OCI-LY7 (cell line): ENCODE measurements around the gene CIAO3.

ENCODE experiments used
- CTCF ChIP-seq: fragments of 200-600 bp; sonication (generic); conservative IDR thresholded peaks from 2 replicates; pipeline ENCODE4 v1.5.1; 2014; ENCODE audit warnings: mild to moderate bottlenecking, antibody characterized with exemption, low read length, moderate library complexity, mixed read lengths
- EZH2phosphoT487 ChIP-seq: fragments of 200-600 bp; sonication (generic); IDR thresholded peaks from 2 replicates; pipeline ENCODE4 v1.6.1; 2018; ENCODE audit warnings: low read depth, borderline replicate concordance, mild to moderate bottlenecking, mixed run types, antibody characterized with exemption, low read length, moderate library complexity, mixed read lengths

- TF ChIP-seq CTCF (no peak), EZH2phosphoT487 (no peak)
These were observed 21.1 kb upstream of the CIAO3 start for GRCh38 chr16:761625-762513.
